Measurements from ENCODE around the gene RORC. TPM values are rescaled to one million over a fixed set of nuclear protein-coding genes. Genes with fewer than 3 reads are reported as not detected.
A peak's percentile ranks its signal among the peaks of the same experiment; 100 is the strongest.

The RORC gene
- total RNA-seq, 1 donor from 2014 or later, result 8.9 TPM

DNA sequence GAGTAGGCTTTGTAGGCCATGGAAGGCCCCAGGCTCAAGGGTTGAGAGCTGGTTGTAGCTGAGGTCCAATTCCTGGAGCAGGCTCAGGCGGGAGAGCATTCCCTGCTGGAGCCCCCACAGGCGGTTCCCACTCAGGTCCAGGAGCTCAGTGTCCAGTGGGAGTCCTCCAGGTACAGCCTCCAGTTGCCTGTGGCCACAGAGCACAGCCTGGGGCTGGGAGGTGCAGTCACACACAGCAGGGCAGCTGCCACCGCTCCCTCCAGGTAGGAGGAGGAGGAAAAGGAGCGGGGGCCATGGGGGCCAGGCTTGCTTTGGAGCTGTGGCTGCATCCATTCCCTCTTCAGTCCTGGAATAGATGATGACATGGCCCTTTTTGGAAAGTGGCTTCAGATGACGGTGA lies 29.2 kb downstream of the RORC start:
- no peak overlapping the region for H3K4me3 ChIP-seq (ENCODE audit: low read length in 3 of 3)
- peaks cover 0 to 23% (median 14%) of the 10 kb centered on the region in 3 donors for H3K4me1 ChIP-seq (ENCODE audit: control insufficient read depth in 3 of 3, insufficient read depth in 3 of 3, low read length in 3 of 3)
- peaks cover 2 to 9% (median 3%) of the 10 kb centered on the region in 3 donors for H3K27me3 ChIP-seq (ENCODE audit: control insufficient read depth in 3 of 3, insufficient read depth in 3 of 3, low read length in 3 of 3)
- H3K9me3 ChIP-seq (ENCODE audit: control insufficient read depth in 3 of 3, low read length in 3 of 3), result no peaks in the 10 kb centered on the region
- peaks cover 3 to 11% (median 7%) of the 10 kb centered on the region in 3 donors for H3K36me3 ChIP-seq (ENCODE audit: control insufficient read depth in 3 of 3, insufficient read depth in 3 of 3, low read length in 3 of 3)
- H3K27ac ChIP-seq (ENCODE audit: low read depth, low read length), result no peak overlapping the region
- H3K9ac ChIP-seq (ENCODE audit: low read depth in 1 of 3, low read length in 3 of 3), result no peak overlapping the region

DNA sequence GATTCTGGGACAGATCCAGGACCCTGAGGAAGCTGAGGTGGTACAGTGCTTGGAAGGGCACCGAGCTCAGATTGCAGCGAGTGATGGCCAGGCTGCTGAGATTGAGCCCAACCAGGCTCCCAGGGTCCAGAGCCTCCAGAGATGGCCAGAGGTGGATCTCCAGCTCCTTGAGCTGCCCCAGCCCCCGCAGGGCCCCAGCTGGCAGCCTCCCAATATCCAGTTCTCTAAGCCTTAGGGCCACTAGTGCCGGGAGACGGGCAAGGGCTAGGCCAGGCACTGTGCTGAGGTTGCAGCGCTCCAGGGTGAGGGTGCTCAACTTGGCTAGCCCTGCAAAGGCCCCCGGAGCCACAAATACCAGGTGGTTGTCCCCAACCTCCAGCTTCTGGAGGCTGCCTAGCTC lies 29.8 kb downstream of the RORC start:
- no peaks in the 10 kb centered on the region for H3K9me3 ChIP-seq (ENCODE audit: control insufficient read depth in 3 of 3, low read length in 3 of 3)
- peaks cover 0 to 19% (median 14%) of the 10 kb centered on the region in 3 donors for H3K4me1 ChIP-seq (ENCODE audit: control insufficient read depth in 3 of 3, insufficient read depth in 3 of 3, low read length in 3 of 3)
- no peak overlapping the region for H3K4me3 ChIP-seq (ENCODE audit: low read length in 3 of 3)
- no peak overlapping the region for H3K9ac ChIP-seq (ENCODE audit: low read depth in 1 of 3, low read length in 3 of 3)
- H3K27ac ChIP-seq (ENCODE audit: low read depth, low read length), result no peak overlapping the region
- H3K27me3 ChIP-seq (ENCODE audit: control insufficient read depth in 3 of 3, insufficient read depth in 3 of 3, low read length in 3 of 3), result peaks cover 2 to 9% (median 3%) of the 10 kb centered on the region in 3 donors
- H3K36me3 ChIP-seq (ENCODE audit: control insufficient read depth in 3 of 3, insufficient read depth in 3 of 3, low read length in 3 of 3), result peaks cover 0 to 6% (median 3%) of the 10 kb centered on the region in 3 donors

DNA sequence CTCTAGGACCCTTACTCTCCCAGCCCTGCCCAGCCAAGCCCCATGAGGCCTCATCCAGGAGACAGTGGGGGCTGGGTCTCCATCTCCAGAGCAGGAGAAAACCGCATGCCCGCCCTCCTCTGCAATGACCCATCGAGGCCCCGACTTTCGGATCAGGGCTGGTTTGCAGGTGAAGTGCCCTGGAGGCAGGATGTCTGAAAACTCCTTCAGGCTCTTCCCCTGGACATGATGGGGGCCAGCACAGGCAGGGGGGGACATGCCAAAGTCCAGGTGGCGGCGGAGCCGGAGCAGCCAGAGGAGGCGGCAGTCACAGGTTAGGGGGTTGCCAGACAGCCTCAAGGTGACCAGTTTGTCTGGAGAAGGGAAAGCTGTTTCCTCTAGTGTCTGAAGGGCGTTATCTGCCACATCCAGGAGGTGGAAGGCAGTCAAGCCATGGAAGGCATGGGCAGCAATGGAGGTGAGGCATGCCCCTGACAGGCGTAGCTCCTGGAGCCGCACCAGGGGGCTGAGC lies 30.2 kb downstream of the RORC start:
- Histone ChIP-seq H3K9me3 (ENCODE audit: control insufficient read depth in 3 of 3, low read length in 3 of 3) (no peaks in the 10 kb centered on the region), H3K4me3 (ENCODE audit: low read length in 3 of 3) (no peak overlapping the region), H3K27ac (ENCODE audit: low read depth, low read length) (no peak overlapping the region), H3K27me3 (ENCODE audit: control insufficient read depth in 3 of 3, insufficient read depth in 3 of 3, low read length in 3 of 3) (peaks cover 2 to 9% (median 3%) of the 10 kb centered on the region in 3 donors), H3K4me1 (ENCODE audit: control insufficient read depth in 3 of 3, insufficient read depth in 3 of 3, low read length in 3 of 3) (peaks cover 0 to 19% (median 14%) of the 10 kb centered on the region in 3 donors), H3K36me3 (ENCODE audit: control insufficient read depth in 3 of 3, insufficient read depth in 3 of 3, low read length in 3 of 3) (peaks cover 0 to 4% (median 0%) of the 10 kb centered on the region in 3 donors), H3K9ac (ENCODE audit: low read depth in 1 of 3, low read length in 3 of 3) (no peak overlapping the region)

DNA sequence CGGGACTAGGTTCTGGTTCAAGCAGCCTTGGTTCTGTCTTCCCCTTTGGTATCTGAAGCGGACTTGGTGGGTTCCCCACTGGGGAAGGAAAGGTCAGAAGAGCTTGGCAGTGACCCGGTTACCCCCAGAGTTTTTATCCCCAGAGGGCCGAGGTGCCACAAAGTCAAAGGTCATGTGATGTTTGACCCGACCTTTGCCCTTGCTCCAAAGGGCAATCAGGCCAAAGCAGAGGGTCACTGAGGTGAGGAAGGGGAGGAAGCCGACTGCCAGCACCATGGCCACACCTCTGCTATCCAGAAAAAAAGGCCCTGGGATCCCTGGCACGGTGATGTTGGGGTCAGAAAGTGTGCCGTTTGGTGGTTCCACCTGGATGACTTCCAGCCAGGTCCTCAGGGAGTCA lies 30.8 kb downstream of the RORC start:
- Histone ChIP-seq H3K27me3 (ENCODE audit: control insufficient read depth in 3 of 3, insufficient read depth in 3 of 3, low read length in 3 of 3) (peaks cover 2 to 9% (median 3%) of the 10 kb centered on the region in 3 donors), H3K9ac (ENCODE audit: low read depth in 1 of 3, low read length in 3 of 3) (no peak overlapping the region), H3K9me3 (ENCODE audit: control insufficient read depth in 3 of 3, low read length in 3 of 3) (no peaks in the 10 kb centered on the region), H3K4me1 (ENCODE audit: control insufficient read depth in 3 of 3, insufficient read depth in 3 of 3, low read length in 3 of 3) (peaks cover 0 to 19% (median 14%) of the 10 kb centered on the region in 3 donors), H3K4me3 (ENCODE audit: low read length in 3 of 3) (no peak overlapping the region), H3K36me3 (ENCODE audit: control insufficient read depth in 3 of 3, insufficient read depth in 3 of 3, low read length in 3 of 3) (peaks cover 0 to 2% (median 0%) of the 10 kb centered on the region in 3 donors), H3K27ac (ENCODE audit: low read depth, low read length) (no peak overlapping the region)

DNA sequence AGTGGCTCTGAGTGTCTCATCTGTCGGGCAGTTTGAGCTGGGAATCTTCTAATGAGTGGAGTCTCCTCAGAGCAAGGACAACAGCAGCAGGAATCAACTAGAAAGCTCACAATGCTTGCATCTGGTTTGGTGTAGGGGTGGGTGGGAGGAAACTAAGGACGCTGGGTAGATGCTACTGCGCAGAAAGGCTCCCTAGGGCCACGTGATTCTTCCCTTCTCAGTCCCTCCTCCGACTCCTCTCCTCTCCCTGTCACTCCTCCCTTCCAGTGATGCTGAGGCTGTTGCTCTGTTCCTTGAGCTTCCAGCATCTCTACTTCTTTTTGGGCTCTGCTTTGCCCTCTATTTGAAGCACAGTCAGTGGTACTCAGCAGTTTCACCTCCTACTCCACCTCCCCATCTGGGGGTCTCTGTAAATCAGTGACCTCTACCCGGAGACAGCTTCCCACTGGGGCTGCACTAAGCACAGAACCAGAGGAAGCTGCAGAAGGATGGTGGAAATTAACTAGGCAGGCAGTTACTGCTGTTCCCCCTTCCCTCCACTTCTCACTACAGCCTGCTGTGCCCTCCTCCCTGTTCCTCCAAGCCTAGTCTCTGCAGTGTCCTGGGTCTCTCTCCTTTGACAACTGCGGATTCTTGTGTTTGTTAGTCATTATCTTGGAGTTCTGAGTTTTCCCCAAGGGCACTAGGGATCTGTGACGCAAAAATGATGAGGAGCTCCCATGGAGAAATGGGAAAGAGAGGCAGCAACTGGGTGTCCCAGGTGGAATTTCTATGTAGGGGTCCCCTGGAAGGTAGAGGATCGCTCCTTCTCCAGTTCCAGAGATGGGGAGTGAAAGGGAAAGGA lies 32.2 kb downstream of the RORC start:
- Histone ChIP-seq H3K36me3 (ENCODE audit: control insufficient read depth in 3 of 3, insufficient read depth in 3 of 3, low read length in 3 of 3) (peaks cover 0 to 2% (median 0%) of the 10 kb centered on the region in 3 donors), H3K4me3 (ENCODE audit: low read length in 3 of 3) (no peak overlapping the region), H3K27me3 (ENCODE audit: control insufficient read depth in 3 of 3, insufficient read depth in 3 of 3, low read length in 3 of 3) (peaks cover 2 to 9% (median 3%) of the 10 kb centered on the region in 3 donors), H3K9me3 (ENCODE audit: control insufficient read depth in 3 of 3, low read length in 3 of 3) (no peaks in the 10 kb centered on the region), H3K27ac (ENCODE audit: low read depth, low read length) (no peak overlapping the region), H3K4me1 (ENCODE audit: control insufficient read depth in 3 of 3, insufficient read depth in 3 of 3, low read length in 3 of 3) (peaks cover 0 to 19% (median 14%) of the 10 kb centered on the region in 3 donors), H3K9ac (ENCODE audit: low read depth in 1 of 3, low read length in 3 of 3) (no peak overlapping the region)

DNA sequence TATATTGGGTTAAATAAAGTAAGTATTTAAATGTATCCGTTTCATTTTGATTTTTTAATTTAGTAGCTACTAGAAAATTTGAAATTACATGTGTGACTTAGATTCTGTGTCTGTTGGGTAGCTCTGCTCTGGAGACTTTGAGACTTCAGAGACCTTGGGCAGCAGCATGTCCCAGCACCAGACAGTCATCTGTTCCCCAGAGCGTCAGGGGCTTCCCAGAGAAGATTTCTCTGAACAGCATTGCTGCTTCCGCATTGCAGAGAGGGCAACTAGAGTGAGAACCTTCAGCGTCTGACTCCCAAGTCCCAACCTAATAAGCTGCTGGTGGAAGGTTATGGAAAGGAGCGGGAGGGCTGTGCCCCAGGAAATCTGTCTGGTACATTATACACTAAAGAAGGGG lies 33.0 kb downstream of the RORC start:
- H3K4me1 ChIP-seq (ENCODE audit: control insufficient read depth in 3 of 3, insufficient read depth in 3 of 3, low read length in 3 of 3), result peaks cover 0 to 19% (median 12%) of the 10 kb centered on the region in 3 donors
- no peak overlapping the region for H3K27ac ChIP-seq (ENCODE audit: low read depth, low read length)
- peaks cover 2 to 9% (median 3%) of the 10 kb centered on the region in 3 donors for H3K27me3 ChIP-seq (ENCODE audit: control insufficient read depth in 3 of 3, insufficient read depth in 3 of 3, low read length in 3 of 3)
- no peak overlapping the region for H3K9ac ChIP-seq (ENCODE audit: low read depth in 1 of 3, low read length in 3 of 3)
- no peak overlapping the region for H3K4me3 ChIP-seq (ENCODE audit: low read length in 3 of 3)
- peaks cover 0 to 2% (median 0%) of the 10 kb centered on the region in 3 donors for H3K36me3 ChIP-seq (ENCODE audit: control insufficient read depth in 3 of 3, insufficient read depth in 3 of 3, low read length in 3 of 3)
- H3K9me3 ChIP-seq (ENCODE audit: control insufficient read depth in 3 of 3, low read length in 3 of 3), result no peaks in the 10 kb centered on the region

DNA sequence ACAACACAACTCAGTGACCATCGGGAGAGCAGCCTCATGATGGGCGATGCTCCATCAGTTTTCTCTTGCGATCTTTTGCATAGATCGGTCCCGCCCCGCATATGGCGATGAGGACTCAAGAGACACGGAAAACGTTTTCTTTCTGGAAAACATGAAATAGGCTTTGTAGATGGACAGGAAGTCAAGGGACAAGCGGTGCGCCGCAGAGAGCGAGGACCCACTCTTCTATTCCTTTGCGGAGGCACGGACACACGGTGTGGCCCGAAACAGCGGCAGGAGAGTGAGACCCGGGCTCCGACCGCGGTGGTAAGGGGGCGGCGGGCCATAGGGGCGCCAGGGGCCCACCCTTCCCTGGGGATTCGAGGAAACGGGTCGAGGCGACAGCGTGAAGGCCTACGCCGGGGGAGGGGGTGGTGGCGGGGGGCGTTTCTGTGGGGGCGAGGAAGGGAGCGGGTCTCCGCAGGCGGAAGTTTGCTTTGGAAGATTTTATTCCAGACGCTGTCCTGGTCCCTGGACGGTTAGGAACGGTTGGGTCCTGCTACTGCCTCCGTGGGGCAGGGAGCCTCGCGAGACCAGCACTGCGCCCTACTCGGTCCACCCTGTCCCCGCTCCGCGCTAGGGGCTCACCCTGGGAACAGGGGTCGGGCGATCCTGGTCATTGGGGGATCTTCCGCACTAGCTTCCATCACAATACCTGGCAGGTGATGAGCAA lies 40.5 kb downstream of the RORC start:
- Histone ChIP-seq H3K4me1 (ENCODE audit: control insufficient read depth in 3 of 3, insufficient read depth in 3 of 3, low read length in 3 of 3) (peaks cover 8 to 18% (median 9%) of the 10 kb centered on the region in 3 donors), H3K9ac (ENCODE audit: low read depth in 1 of 3, low read length in 3 of 3) (peak overlapping the region; percentile 75 to 84 (median 79)), H3K4me3 (ENCODE audit: low read length in 3 of 3) (peak overlapping the region; percentile 85 to 99 (median 98)), H3K27ac (ENCODE audit: low read depth, low read length) (peak overlapping the region; percentile 54), H3K9me3 (ENCODE audit: control insufficient read depth in 3 of 3, low read length in 3 of 3) (no peaks in the 10 kb centered on the region), H3K36me3 (ENCODE audit: control insufficient read depth in 3 of 3, insufficient read depth in 3 of 3, low read length in 3 of 3) (no peaks in the 10 kb centered on the region), H3K27me3 (ENCODE audit: control insufficient read depth in 3 of 3, insufficient read depth in 3 of 3, low read length in 3 of 3) (no peaks in the 10 kb centered on the region)

DNA sequence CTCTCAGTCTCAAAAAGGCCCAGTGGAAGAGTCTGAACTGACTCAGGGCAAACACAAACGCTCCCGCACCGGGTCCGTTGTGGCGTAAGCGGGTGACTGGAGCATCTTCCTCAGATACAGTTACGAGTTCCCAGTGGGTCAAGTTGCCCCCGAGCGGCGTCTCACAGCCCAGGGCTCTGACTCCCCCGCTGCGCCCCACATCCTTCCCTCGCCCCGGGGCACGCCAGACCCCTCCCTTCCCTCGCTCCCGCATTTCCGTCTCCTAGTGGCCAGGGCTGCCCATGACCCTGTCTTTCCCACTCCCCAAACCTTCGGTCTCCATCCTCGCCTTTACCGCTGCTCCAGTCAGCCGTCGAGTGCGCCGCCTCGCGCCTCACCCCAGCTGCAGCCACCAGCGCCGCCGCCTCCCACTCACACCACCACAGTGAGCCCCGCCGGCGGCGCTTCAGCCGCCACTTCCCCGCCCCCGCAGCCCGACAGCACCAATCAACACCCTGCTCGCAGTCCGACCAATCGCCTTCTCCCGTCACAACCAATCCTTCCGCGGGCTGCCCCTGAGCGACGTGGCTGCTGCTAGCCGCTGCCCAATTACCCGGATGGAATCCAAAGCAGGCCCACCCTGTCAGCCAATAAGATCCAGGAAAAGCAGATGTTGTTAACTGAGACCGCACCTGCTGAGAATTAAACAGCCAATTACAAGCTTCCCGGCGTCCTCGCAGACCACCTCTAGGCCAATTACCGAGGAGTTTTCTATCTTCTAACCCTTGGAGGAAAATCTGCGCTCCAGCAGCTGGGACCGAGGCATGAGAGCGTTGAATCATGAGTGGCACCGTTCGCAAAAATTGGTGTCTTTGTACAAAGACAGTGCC lies 41.3 kb downstream of the RORC start, which contains the start of gene TDRKH:
TDRKH (minus strand) TSS at position 430 of the 869 bp plus-strand sequence. CDS start 7,478 bp downstream, outside the sequence.
- peak within 1 kb of the TSS; percentile 87 to 99 (median 98) for H3K4me3 ChIP-seq (ENCODE audit: low read length in 3 of 3)
- H3K9me3 ChIP-seq (ENCODE audit: control insufficient read depth in 3 of 3, low read length in 3 of 3), result no peaks in the 10 kb centered on the region
- no peaks in the 10 kb centered on the region for H3K27me3 ChIP-seq (ENCODE audit: control insufficient read depth in 3 of 3, insufficient read depth in 3 of 3, low read length in 3 of 3)
- H3K9ac ChIP-seq (ENCODE audit: low read depth in 1 of 3, low read length in 3 of 3), result peak within 1 kb of the TSS; percentile 75 to 84 (median 81)
- H3K4me1 ChIP-seq (ENCODE audit: control insufficient read depth in 3 of 3, insufficient read depth in 3 of 3, low read length in 3 of 3), result peaks cover 8 to 18% (median 9%) of the 10 kb centered on the region in 3 donors
- no peaks in the 10 kb centered on the region for H3K36me3 ChIP-seq (ENCODE audit: control insufficient read depth in 3 of 3, insufficient read depth in 3 of 3, low read length in 3 of 3)
- peak within 1 kb of the TSS; percentile 54 for H3K27ac ChIP-seq (ENCODE audit: low read depth, low read length)

DNA sequence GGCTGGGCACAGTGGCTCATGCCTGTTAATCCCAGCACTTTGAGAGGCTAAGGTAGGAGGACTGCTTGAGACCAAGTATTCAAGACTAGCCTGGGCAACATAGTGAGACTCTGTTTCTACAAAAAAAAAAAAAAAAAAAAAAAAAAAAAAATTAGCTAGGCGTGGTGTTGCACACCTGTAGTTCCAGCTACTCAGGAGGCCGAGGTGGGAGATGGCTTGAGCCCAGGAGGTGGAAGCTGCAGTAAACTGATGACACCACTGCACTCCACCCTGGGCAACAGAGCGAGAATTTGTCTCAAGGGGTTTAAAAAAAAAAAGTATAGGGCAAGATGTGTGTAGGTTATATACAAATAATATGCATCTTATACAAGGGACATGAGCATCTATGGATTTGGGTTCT lies 43.9 kb downstream of the RORC start:
- Histone ChIP-seq H3K9ac (ENCODE audit: low read depth in 1 of 3, low read length in 3 of 3) (no peak overlapping the region), H3K36me3 (ENCODE audit: control insufficient read depth in 3 of 3, insufficient read depth in 3 of 3, low read length in 3 of 3) (no peaks in the 10 kb centered on the region), H3K4me1 (ENCODE audit: control insufficient read depth in 3 of 3, insufficient read depth in 3 of 3, low read length in 3 of 3) (peaks cover 8 to 18% (median 9%) of the 10 kb centered on the region in 3 donors), H3K4me3 (ENCODE audit: low read length in 3 of 3) (no peak overlapping the region), H3K9me3 (ENCODE audit: control insufficient read depth in 3 of 3, low read length in 3 of 3) (no peaks in the 10 kb centered on the region), H3K27ac (ENCODE audit: low read depth, low read length) (no peak overlapping the region), H3K27me3 (ENCODE audit: control insufficient read depth in 3 of 3, insufficient read depth in 3 of 3, low read length in 3 of 3) (no peaks in the 10 kb centered on the region)

Data from skeletal muscle tissue (tissue), 4 donors.